Measurements from ENCODE around the gene ZGPAT. TPM values are rescaled to one million over a fixed set of nuclear protein-coding genes. Genes with fewer than 3 reads are reported as not detected.
A peak's percentile ranks its signal among the peaks of the same experiment; 100 is the strongest.

The ZGPAT gene
- total and polyA plus RNA-seq, 9 of the 15 experiments (the other 6 are each of a cell fraction or from before 2014, with no cell fraction given), result 0.14 to 26.6 (median 7.4) TPM

- H3K4me3 ChIP-seq, result peak overlapping the region; percentile 100
- DNase-seq (ENCODE audit: extremely low read depth in 1 of 4, low spot score in 3 of 4) (peak in 2 of 4 experiments; percentile 3 to 4), ATAC-seq (no peak), FAIRE-seq (no peak)
- TF ChIP-seq CREBBP (IDR thresholded peaks at IDR 0.05; ENCODE audit: low read depth, low read length), result no peak
- TF ChIP-seq CEBPB (tag; IDR thresholded peaks at IDR 0.05), result no peak
- TF ChIP-seq ZSCAN29 (IDR thresholded peaks at IDR 0.05), result no peak
- ChIA-PET CTCF (ENCODE audit: low intra/inter-chr PET ratio) (interaction anchor here (2.6 kb wide), 1 partner anchor 158 kb away, joined by 18 read pairs; the partner anchor contains the start of gene TPD52L2), POLR2A (interaction anchor here (0.5 to 4.0 kb wide), 4 partner anchors 8 to 260 kb away, joined by 3 to 27 read pairs (median 14); partner anchors contain the start of gene TPD52L2)
- in situ Hi-C loops (cut with MboI), result loop anchor here (5.0 kb wide), 1 partner anchor 156 kb away; the partner anchor contains the start of gene ABHD16B
- BruUV-seq (replicated peaks), result TSS peak; percentile 53
- peaks cover 58% of the 10 kb centered on the region for H3K36me3 ChIP-seq (ENCODE audit: control insufficient read depth, insufficient read depth, low read length)
- 80% methylated on average over 12 of the region's 12 CpGs for WGBS (ENCODE audit: insufficient coverage, low coverage, missing lambda C conversion rate)
- peaks cover 56% of the 10 kb centered on the region for H3K79me2 ChIP-seq (ENCODE audit: control insufficient read depth, insufficient read depth, low read length)
- peak overlapping the region; percentile 99 for H3K4me2 ChIP-seq (ENCODE audit: insufficient read depth, low read length)
- H3K9me3 ChIP-seq (replicated peaks; ENCODE audit: control insufficient read depth, insufficient read depth, low read depth, low read length), result no peaks in the 10 kb centered on the region
- no peaks in the 10 kb centered on the region for H3K9me1 ChIP-seq (ENCODE audit: control insufficient read depth, insufficient read depth, low read length)
- no peak overlapping the region for H2AFZ ChIP-seq (ENCODE audit: low read depth, low read length)
- peak overlapping the region; percentile 90 to 95 for H3K9ac ChIP-seq (ENCODE audit: insufficient read depth in 1 of 2, low read depth in 2 of 2, low read length in 2 of 2)
- H3K4me1 ChIP-seq (replicated peaks in 1 of 2; ENCODE audit: control insufficient read depth in 2 of 2, insufficient read depth in 2 of 2, low read length in 2 of 2), result peaks cover 13 to 71% of the 10 kb centered on the region in 2 experiments
- intact Hi-C loops (cut with micrococcal nuclease), result loop anchor here (2.0 to 10.0 kb wide), 5 partner anchors 79 to 251 kb away; partner anchors contain the start of genes PTK6, TPD52L2 and UCKL1
- peak overlapping the region; percentile 96 for H3K27ac ChIP-seq (ENCODE audit: extremely low read depth, low read depth, low read length)
- no peaks in the 10 kb centered on the region for H3K27me3 ChIP-seq (ENCODE audit: control insufficient read depth in 2 of 2, insufficient read depth in 2 of 2, low read length in 2 of 2)
- peaks cover 22% of the 10 kb centered on the region for H4K20me1 ChIP-seq (replicated peaks; ENCODE audit: control insufficient read depth, insufficient read depth, low read length)
These were observed 1.7 kb upstream of the ZGPAT start for GRCh38 chr20:63706027-63706695.
